A673 (cell line): ENCODE results near the gene OR4N5. TPM values are rescaled to one million over a fixed set of nuclear protein-coding genes. Genes with fewer than 3 reads are reported as not detected.

Source experiments
- BruUV-seq: library from RNA; stranded (reverse); fragments of 400-500 nt; replicated peaks from 2 replicates; lab custom pipeline; 2021; lab: Mats Ljungman, UMichigan
- CTCF ChIA-PET: fragments of 300-600 bp; sonication (Branson Sonifier 250); formaldehyde crosslinking; loops from one replicate; lab custom pipeline; 2022; ENCODE audit warnings: antibody characterized with exemption; lab: Charles Lee
- POLR2A ChIA-PET: fragments of 300-600 bp; sonication (Branson Sonifier 250); formaldehyde crosslinking; loops from one replicate; lab custom pipeline; 2022; ENCODE audit warnings: antibody characterized with exemption; ENCODE audit not compliant: low non-redundant PET; lab: Charles Lee
- DNase-seq: peaks from one replicate; pipeline ENCODE4 v3.0.0-alpha.2; 2015; ENCODE audit warnings: low spot score
- H3K27ac ChIP-seq: fragments of 200-600 bp; sonication (generic); 2 replicates; pipeline ENCODE4 v1.5.1; 2016; ENCODE audit warnings: mixed run types, low read depth, mild to moderate bottlenecking, mixed read lengths, antibody characterized with exemption, low read length; ENCODE audit not compliant: poor library complexity, severe bottlenecking
- H3K27me3 ChIP-seq: fragments of 200-600 bp; sonication (generic); replicated peaks from 2 replicates; pipeline ENCODE4 v1.6.1; 2017; ENCODE audit warnings: mixed run types, low read depth, mild to moderate bottlenecking, mixed read lengths, antibody characterized with exemption, low read length; ENCODE audit not compliant: insufficient read depth, poor library complexity
- H3K36me3 ChIP-seq: fragments of 200-600 bp; sonication (generic); 2 replicates; pipeline ENCODE4 v1.6.1; 2016; ENCODE audit warnings: mixed run types, mild to moderate bottlenecking, mixed read lengths, antibody characterized with exemption, low read length; ENCODE audit not compliant: insufficient read depth, poor library complexity, severe bottlenecking
- H3K4me1 ChIP-seq: fragments of 200-600 bp; sonication (generic); 2 replicates; pipeline ENCODE4 v1.6.1; 2017; ENCODE audit warnings: mixed run types, mild to moderate bottlenecking, mixed read lengths, antibody characterized with exemption, low read length; ENCODE audit not compliant: insufficient read depth, poor library complexity, severe bottlenecking
- H3K4me3 ChIP-seq: fragments of 200-600 bp; sonication (generic); 2 replicates; pipeline ENCODE4 v1.5.1; 2016; ENCODE audit warnings: low read depth, mixed run types, mild to moderate bottlenecking, mixed read lengths, low read length; ENCODE audit not compliant: poor library complexity, severe bottlenecking
- H3K9me3 ChIP-seq: fragments of 200-600 bp; sonication (generic); 2 replicates; pipeline ENCODE4 v1.6.1; 2016; ENCODE audit warnings: mixed run types, low read depth, mild to moderate bottlenecking, mixed read lengths, antibody characterized with exemption, low read length; ENCODE audit not compliant: poor library complexity, severe bottlenecking
- EZH2 ChIP-seq: fragments of 200-600 bp; sonication (generic); IDR thresholded peaks from 2 replicates; pipeline ENCODE4 v1.6.1; 2017; ENCODE audit warnings: borderline replicate concordance, low read depth, mild to moderate bottlenecking, mixed read lengths, antibody characterized with exemption, low read length; ENCODE audit not compliant: poor library complexity, severe bottlenecking
- intact Hi-C: fragments of 100-400 bp; cut with micrococcal nuclease; formaldehyde crosslinking; loops from one replicate; pipeline ENCODE4 v1.10.0; 2022; ENCODE audit not compliant: unreplicated experiment
- total RNA-seq: library from RNA; stranded (reverse); gene quantifications from 2 replicates; pipeline ENCODE4 v1.2.3, GENCODE V29; 2021
- TF ChIP-seq, protein P1 (sequence below): fragments of 300-800, 200-600 bp; sonication (generic); conservative IDR thresholded peaks from 2 replicates; pipeline ENCODE4 v1.5.1; 2017; ENCODE audit warnings: low read depth, mild to moderate bottlenecking, antibody characterized with exemption, low read length, moderate library complexity, mixed read lengths

The OR4N5 gene
- total RNA-seq, 1 experiment from 2014 or later, result not detected

DNA sequence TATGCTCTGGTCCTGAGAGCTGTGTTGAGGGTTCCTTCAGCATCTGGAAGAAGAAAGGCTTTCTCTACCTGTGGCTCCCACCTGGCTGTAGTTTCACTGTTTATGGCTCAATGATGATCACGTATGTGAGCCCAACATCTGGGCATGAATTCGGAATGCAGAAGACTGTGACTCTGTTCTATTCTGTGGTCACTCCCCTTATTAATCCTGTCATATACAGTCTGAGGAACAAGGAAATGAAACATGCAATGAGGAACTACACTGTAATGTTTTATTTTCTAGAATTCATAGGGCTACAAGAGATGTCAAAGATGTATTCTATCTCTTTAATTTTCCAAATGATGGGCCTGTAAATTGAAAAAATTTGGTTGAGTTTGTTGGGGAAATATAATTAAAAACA, 41.3 kb downstream of the OR4N5 start:
- ChIA-PET POLR2A (no interaction called here), CTCF (no interaction called here)
- no peaks in the 10 kb centered on the region for H3K27me3 ChIP-seq
- H3K4me3 ChIP-seq, result no peak overlapping the region
- no TSS peak for BruUV-seq
- no peaks in the 10 kb centered on the region for H3K9me3 ChIP-seq
- TF ChIP-seq, protein P1, sequence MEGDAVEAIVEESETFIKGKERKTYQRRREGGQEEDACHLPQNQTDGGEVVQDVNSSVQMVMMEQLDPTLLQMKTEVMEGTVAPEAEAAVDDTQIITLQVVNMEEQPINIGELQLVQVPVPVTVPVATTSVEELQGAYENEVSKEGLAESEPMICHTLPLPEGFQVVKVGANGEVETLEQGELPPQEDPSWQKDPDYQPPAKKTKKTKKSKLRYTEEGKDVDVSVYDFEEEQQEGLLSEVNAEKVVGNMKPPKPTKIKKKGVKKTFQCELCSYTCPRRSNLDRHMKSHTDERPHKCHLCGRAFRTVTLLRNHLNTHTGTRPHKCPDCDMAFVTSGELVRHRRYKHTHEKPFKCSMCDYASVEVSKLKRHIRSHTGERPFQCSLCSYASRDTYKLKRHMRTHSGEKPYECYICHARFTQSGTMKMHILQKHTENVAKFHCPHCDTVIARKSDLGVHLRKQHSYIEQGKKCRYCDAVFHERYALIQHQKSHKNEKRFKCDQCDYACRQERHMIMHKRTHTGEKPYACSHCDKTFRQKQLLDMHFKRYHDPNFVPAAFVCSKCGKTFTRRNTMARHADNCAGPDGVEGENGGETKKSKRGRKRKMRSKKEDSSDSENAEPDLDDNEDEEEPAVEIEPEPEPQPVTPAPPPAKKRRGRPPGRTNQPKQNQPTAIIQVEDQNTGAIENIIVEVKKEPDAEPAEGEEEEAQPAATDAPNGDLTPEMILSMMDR, result no peak
- no peak for TF ChIP-seq EZH2
- no peak for DNase-seq
- intact Hi-C loops, result no loop called here
- H3K4me1 ChIP-seq, result no peaks in the 10 kb centered on the region
- H3K27ac ChIP-seq, result no peak overlapping the region
- no peaks in the 10 kb centered on the region for H3K36me3 ChIP-seq

DNA sequence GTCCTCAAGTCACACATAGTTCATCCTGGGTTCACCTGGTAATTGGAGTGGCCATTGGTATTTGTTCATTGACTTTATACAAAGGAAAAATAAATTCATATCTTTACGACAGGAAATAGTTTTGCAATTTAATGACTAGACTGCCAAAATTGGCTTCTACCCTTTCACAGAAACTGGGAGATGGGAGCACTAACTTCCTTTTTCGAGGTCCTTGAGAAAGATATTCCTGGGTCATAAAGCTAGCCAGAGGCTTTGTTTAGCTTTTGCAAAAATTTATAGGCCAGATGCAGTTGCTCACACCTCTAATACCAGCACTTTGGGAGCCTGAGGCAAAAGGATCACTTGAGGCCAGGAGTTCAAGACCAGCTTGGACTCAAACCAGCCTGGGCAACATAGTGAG, 41.9 kb downstream of the OR4N5 start:
- no peak for TF ChIP-seq EZH2
- TF ChIP-seq, protein P1, result no peak
- no peak overlapping the region for H3K27ac ChIP-seq
- DNase-seq, result no peak
- no peak overlapping the region for H3K4me3 ChIP-seq
- H3K27me3 ChIP-seq, result no peaks in the 10 kb centered on the region
- ChIA-PET CTCF (no interaction called here), POLR2A (no interaction called here)
- H3K9me3 ChIP-seq, result no peaks in the 10 kb centered on the region
- no TSS peak for BruUV-seq
- H3K36me3 ChIP-seq, result no peaks in the 10 kb centered on the region
- H3K4me1 ChIP-seq, result no peaks in the 10 kb centered on the region
- intact Hi-C loops, result no loop called here

DNA sequence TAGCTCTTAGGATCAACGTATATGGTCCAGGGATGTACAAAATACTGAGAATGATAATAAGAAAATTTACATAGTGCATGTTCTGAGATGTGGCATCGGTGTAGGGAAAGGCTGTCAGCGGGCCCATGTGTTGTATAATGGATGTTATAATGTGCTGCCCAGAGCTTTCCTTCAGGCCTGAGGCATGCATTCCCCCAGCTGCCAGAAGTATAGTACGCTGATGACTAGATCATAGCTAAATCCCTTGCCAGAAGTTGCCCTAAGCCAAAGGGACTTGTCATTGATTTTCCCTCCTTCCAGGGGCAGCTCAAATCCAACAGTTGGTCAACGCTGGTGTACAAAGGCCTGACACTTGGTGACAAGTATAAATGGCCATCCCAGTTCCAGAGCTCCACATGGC, 45.6 kb downstream of the OR4N5 start:
- no peaks in the 10 kb centered on the region for H3K9me3 ChIP-seq
- no TSS peak for BruUV-seq
- intact Hi-C loops, result no loop called here
- H3K4me3 ChIP-seq, result no peak overlapping the region
- H3K4me1 ChIP-seq, result no peaks in the 10 kb centered on the region
- ChIA-PET POLR2A (no interaction called here), CTCF (no interaction called here)
- H3K27ac ChIP-seq, result no peak overlapping the region
- DNase-seq, result no peak
- no peak for TF ChIP-seq EZH2
- TF ChIP-seq, protein P1, result no peak
- H3K27me3 ChIP-seq, result no peaks in the 10 kb centered on the region
- H3K36me3 ChIP-seq, result no peaks in the 10 kb centered on the region
